HG03064 (cell line): ENCODE measurements around the gene SPEF2.

ENCODE experiments used
- ATAC-seq: cut with Tn5 transposase; IDR thresholded peaks from one replicate; pipeline ENCODE4 v1.9.1; 2021; ENCODE audit warnings: low read depth; ENCODE audit not compliant: unreplicated experiment

The SPEF2 gene, protein sequence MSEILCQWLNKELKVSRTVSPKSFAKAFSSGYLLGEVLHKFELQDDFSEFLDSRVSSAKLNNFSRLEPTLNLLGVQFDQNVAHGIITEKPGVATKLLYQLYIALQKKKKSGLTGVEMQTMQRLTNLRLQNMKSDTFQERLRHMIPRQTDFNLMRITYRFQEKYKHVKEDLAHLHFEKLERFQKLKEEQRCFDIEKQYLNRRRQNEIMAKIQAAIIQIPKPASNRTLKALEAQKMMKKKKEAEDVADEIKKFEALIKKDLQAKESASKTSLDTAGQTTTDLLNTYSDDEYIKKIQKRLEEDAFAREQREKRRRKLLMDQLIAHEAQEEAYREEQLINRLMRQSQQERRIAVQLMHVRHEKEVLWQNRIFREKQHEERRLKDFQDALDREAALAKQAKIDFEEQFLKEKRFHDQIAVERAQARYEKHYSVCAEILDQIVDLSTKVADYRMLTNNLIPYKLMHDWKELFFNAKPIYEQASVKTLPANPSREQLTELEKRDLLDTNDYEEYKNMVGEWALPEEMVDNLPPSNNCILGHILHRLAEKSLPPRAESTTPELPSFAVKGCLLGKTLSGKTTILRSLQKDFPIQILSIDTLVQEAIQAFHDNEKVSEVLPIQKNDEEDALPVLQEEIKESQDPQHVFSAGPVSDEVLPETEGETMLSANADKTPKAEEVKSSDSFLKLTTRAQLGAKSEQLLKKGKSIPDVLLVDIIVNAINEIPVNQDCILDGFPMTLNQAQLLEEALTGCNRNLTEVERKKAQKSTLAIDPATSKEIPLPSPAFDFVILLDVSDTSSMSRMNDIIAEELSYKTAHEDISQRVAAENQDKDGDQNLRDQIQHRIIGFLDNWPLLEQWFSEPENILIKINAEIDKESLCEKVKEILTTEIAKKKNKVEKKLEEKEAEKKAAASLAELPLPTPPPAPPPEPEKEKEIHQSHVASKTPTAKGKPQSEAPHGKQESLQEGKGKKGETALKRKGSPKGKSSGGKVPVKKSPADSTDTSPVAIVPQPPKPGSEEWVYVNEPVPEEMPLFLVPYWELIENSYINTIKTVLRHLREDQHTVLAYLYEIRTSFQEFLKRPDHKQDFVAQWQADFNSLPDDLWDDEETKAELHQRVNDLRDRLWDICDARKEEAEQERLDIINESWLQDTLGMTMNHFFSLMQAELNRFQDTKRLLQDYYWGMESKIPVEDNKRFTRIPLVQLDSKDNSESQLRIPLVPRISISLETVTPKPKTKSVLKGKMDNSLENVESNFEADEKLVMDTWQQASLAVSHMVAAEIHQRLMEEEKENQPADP (N-terminal part only)

DNA sequence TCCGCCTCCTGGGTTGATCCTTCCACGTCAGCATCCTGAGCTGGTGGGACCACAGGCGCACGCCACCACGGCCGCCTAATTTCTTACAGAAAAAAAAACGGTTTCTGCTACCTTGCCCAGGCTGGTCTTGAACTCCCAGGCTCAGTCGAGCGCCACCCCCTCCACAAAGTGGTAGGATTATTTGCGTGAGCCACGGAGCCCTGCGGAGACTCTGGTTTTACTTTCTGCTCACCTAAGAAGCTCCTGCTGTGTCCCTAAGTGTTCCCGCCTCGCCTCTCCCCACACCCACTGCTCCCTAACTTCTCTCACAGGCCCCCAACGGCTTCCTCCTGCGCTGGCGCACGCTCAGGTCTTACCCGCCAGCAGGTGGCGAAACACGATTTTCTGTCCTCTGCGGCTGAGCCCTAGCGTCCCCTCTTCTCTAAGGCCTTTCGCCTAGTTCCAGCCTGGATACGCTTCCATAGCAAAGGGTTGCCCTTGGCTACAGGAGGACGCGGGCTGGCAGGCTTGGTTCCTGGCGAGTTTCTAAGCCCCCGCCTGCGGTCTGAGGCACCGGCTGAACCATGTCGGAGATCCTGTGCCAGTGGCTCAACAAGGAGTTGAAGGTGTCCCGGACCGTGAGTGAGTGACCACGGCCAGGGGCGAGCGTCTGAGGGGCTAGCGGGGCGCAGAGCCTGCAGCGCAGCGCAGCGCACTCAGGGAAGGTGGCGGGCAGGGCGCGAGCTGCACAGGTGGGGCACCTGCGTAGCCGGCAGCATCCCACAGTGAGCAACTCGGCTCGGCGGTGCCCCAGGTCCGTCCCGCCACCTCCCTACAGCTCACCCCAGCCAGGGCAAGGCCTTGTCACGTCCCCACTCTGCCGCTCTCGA is at the start of gene SPEF2:
SPEF2 (plus strand) TSS at position 429 of the 869 bp plus-strand sequence; CDS start at position 564, 135 bp downstream.
- ATAC-seq, result no peak

DNA sequence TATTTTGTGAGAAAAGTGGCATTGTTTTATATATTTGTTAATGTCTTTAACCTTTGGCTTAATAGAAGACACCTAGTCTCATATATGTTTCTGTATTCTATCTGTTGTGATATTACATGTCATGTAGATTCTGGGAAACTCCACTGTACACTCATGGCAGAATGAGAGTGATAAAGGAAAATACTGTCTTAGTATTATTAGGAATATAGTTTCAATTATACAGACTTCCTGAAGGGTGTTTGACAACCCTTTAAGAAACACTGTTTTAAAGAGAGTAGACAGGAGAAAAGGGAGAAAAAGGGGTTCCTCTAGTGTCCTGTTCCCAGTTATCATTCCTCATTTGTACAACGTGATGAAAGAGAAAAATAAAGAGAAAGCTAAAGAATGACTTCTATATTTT is 42.1 kb upstream of the SPEF2 start:
- no peak for ATAC-seq

DNA sequence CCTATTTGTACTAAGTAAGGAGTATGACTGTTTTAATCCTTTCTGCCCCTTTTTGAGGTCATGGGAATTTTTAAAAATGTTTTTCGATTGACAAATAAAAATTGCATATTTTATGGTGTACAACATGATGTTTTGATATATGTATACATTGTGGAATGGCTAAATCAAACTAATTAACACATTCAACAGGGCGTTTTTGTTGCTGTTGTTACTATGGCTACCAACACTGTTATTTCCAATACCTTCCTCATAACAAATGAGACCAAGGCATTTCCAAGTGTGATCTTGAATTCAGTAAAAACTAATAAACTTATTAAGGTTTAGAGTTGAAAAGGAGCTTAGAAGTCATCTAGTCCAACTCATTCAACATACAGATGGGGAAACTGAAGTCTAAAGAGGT is 30.2 kb upstream of the SPEF2 start:
- no peak for ATAC-seq

DNA sequence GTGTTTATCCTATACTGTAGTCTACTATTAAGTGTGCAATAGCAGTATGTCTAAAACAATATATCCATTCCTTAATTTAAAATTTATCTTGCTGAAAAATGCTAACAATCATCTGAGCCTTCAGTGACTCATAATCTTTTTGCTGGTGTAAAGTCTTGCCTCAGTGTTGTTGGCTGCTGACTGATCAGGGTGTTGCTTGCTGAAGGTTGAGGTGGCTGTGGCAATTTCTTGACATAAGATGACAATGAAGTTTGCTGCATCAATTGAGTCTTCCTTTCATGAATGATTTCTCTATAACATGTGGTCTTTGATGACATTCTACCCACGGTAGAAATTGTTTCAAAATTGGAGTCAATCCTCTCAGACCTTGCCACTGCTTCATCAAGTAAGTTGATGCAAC is 24.3 kb upstream of the SPEF2 start:
- no peak for ATAC-seq

DNA sequence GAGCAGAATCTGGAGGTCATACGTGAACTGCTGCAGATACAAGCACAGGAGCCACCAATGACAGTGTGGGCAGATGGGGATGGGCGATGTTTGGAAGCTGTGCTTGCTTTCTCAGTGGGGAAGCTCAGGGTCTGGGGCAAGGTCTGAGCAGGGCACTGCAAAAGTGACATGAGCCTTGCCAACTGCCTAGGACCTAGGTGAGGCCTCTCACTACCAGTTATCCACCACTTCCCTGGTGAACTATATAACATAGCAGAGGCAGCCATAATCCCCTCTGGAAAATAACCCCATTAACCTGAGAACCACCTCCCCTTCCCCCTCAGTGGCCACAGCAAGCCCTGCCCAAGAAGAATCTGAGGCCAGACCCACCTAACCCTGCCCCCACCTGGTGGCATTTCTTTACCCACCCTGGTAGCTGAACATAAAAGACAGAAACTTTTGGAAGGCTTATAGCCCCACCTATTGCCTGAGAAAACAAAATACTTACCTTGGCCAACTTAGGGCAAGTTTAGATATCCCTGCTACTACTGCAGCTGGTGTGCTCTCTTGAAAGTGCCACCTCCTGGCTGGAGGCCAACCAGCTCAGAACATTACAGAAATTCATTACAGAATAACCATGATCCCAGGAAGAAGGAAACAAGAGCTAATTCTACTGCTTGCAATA is 18.8 kb upstream of the SPEF2 start:
- no peak for ATAC-seq

DNA sequence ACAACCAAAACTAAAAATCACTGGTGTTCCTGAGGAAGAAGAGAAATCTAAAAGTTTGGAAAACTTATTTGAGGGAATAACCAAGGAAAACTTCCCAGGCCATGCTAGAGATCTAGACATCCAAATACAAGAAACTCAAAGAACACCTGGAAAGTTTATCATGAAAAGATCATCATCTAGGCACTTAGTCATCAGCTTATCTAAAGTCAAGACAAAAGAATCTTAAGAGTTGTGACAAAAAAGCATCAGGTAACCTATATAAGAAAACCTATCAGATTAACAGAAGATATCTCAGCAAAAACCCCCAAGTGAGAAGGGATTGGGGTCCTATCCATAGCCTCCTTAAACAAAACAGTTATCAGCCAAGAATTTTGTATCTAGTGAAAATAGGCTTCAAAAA is 17.1 kb upstream of the SPEF2 start:
- no peak for ATAC-seq

DNA sequence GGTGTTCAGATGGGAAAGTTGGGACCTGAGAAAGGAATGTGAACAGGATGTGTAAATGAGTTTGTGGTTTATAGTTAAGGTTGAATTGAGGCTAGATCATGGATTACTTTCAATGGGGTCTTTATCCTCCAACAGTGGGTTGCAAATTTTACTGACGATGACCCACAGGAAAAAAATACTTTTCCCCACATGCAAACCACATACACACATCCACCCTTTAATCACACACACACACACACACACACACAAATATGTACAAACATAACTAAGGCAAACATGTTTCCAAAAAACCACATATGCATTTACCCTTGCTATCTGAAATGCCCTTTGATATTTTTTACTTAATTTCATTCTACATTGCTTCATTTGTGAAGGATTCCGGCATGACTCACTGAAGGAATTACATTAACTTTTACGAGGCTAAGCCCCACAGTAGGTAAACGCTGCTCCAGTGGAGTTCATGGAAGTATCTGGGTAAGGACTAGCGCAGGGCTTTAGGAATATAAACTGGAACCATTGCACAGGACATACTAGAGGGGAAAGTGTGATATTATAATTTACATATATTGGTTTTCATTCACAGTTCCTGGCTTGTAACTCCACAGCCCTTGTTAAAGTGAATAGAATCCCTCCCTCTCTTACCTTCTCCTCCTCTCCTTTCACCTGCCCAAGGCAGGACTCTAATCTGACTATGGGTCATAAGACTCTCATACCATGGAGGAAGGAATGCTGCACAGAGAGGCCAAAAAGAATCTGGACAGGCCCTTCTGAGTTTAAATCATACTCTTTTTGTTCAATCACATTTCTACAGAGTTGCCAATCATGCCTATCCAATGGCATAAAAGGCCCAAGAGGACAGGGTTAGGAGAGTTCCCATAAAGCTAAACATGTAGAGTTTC is 8.5 kb upstream of the SPEF2 start:
- no peak for ATAC-seq

DNA sequence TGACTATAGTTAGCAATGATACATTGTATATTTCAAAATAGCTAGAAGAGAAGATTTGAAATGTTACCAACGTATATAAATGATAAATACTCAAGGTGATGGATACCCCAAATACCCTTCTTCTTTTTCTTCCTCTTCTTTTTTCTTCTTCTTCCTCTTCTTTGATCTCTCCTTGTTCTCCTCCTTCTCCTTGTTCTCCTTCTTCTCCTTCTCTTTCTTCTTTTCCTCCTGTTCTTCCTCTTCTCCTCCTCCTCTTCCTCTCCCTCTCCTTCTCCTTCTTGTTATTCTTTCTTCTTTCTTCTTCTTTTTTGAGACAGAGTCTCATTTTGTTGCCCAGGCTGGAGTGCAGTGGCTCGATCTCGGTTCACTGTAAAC is 616 bp upstream of the SPEF2 start:
- no peak for ATAC-seq

DNA sequence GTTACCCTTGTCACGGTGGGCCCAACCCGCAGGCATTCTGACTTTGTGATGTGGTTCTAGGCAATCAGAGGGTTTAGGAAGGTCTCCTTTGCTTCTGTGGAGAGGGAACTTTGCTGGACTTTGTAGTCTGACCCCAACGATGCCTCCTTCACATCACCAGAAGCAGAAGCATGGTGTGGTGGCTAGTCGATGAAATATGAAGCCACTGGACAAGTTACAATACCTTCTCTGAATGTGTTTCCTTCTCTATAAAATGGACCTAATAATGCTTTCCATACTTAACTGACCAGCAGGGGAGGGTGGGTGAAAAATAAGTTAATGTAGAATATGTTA is 607 bp downstream of the SPEF2 start:
- no peak for ATAC-seq

DNA sequence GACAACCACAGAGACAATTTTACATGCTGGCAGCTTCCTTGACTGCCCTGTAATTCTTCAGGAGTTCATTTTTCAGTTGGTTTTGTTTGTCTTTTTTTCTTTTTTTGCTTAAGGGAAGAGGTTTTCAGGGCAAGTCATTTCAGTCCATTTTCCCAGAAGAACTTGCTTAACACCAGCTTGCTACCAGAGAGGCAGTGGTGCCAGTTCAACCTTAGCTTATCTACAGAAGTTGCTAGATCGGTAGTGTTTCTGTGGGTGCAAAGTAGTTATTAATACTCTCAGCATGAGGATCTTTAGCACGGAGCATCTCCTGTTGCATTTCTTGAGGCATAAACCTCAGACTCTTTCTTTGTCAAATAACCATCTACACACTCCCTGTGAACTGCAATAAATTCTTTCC is 1.1 kb downstream of the SPEF2 start:
- no peak for ATAC-seq

DNA sequence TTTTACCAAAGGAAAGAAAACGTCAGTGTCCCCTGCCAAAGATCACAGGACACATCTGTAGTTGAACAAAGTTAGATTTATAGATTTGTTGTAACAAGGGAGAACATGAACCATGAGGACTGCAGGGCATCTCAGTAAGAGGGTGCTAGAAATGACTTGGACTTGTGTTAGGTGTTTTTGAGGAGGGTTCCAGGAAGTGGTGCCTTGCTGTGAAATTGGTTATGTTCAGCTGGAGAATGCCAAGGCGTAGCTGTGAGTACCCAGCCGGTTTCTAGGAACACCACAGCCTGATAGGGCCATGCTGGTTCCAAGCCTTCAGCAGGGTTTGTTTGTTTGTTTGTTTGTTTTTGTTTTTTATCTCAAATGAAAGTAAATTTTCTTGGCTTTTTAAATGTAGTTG is 5.3 kb downstream of the SPEF2 start:
- no peak for ATAC-seq

DNA sequence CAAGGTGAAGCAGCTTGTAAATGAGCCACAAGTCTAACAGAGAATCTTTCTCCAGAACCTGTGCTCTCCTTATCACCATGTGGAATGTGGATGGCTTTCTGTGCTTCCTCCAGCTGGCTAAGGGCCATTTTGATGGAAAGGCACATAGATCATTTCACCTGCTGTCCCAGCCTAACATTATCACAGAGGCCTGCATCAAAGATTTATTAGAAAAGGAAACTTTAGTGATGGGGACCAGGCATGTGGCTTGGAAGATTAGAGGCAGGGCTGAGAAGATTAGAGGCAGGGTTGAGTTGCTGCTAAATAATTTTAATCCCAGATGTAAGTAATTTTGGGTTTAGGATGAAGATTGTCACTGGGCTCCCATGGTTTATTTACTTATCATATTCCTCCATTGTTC is 6.3 kb downstream of the SPEF2 start:
- no peak for ATAC-seq

DNA sequence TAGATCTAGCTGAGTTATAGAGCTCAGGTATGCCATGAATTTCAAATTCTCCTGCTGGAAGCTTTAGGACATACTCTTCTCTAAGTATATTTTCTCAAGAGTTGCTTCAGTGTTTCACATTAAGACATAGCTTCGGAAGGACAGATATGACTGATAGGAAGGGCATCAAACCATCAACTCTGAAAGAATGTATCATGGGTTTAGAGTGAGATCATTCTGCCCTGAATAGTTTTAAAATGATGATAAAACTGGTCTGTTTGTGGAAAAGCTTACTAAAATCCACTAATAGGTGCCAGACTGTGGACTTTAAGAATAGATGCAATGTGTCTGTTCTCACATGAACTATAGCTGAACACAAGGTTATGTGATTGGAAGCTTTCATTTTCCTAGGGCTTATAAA is 8.4 kb downstream of the SPEF2 start:
- no peak for ATAC-seq

DNA sequence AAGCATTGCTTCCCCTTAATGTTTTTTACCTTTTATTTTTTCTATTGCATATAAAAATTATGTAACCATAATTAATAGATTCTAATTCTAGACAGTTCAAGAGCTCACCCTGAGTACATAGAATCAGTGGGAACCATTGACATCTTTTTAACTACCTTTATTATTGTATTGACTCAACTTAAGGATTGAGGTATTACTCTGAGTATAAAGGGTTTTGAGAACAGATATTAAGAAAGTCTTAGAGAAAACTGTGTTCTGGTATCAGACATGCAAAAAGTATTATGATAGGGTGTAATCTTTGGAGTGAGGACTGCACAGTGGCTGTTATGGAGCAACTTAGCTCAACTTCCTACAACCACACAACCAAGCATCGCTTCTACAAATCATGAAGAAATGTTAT is 8.9 kb downstream of the SPEF2 start:
- no peak for ATAC-seq

DNA sequence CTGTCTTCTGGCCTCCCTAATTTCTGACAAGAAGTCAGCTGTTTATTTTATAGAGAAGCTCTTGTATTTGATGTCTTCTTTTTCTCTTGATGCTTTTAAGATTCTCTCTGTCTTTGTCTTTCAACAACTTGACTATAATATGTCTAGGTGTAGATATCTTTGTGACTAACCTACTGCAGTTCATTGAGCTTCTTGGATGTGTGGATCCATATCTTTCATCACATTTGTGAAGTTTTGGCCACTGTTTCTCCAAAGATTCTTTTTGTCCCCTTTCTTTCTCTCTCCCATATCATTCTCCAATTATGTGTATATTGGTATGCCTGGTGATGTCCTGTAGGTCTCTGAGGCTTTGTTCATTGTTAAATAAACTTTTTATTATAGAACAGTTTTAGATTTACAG is 16.7 kb downstream of the SPEF2 start:
- ATAC-seq, result no peak

DNA sequence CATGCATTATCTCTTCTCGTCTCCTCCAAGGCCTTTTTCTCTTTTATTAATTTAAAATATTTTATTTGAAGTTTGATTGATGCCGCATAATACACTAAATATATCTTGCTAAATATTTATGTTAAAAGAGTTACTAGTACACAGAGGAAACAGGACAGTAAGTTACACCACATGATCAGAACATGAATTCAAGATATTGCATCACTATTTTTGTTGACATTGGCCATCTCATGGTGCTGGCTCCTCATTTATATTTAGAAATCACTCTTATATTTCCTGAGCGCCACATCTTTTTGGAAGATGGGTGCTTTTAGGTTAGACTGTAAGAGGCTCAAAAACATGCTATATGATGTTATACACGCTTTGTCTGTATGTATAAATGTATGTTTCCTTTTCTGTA is 23.0 kb downstream of the SPEF2 start:
- ATAC-seq, result no peak

DNA sequence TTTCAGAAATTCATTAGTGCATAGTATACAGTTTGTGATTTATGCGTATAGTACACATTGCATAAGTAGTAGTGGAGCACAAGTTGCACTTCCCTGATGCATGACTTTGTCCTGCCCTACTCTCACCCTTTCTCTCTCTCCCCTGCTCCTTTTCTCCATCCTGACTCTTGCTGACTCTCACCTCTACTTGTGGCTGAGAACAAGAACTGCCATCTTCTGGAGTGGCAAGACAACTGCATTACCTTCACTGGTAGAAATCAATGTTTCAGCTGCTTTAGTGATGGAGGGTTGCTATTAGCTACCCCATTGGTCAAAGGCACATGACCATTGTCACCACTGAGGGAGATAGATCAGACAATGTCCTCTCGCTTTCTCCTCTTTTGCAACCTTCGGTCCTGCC is 26.9 kb downstream of the SPEF2 start:
- ATAC-seq, result no peak

DNA sequence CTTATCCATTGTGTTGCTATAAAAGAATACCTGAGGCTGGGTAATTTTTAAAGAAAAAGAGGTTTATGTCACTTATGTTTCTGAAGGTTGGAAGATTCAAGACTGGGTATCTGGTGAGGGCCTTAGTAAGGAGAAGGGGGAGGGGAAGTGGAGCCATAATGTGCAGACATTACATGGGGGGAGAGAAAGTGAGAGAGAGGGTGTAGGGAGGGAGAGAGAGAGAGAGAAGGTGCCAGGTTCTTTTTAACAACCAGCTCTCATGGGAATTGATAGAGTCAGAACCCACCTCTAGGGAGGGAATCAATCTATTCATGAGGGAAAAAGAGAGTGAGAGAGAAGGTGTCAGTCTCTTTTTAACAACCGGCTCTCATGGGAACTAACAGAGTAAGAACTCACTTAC is 29.5 kb downstream of the SPEF2 start:
- ATAC-seq, result no peak

DNA sequence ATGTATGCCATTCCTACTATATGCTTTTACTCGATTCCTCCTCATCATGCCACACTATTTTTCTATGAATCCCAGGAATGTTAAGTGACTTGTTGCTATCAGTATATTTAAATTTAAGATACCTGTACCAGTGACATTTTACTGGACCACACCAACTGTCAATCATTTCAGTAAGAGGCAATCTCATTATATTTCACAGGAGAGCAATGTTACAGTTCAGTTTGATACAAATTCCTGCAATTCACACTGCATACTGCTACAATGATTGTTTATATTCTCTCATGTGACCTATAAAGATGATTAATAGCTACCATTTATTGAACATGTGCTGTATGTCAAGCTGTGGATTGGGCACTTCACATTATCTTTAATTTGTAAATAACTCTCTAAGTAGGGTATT is 30.0 kb downstream of the SPEF2 start:
- no peak for ATAC-seq
